Endothelial cell of umbilical vein (primary cell): ENCODE results near the gene FOXK1. TPM values are rescaled to one million over a fixed set of nuclear protein-coding genes. Genes with fewer than 3 reads are reported as not detected.

Experiments
- BruUV-seq: library from RNA; stranded (reverse); fragments of 400-500 nt; replicated peaks from 2 replicates; lab custom pipeline; 2021; lab: Mats Ljungman, UMichigan
- CTCF ChIA-PET: fragments of 300-600, 350-600 bp; sonication (Branson Sonifier 250); formaldehyde crosslinking; loops from one replicate; lab custom pipeline; 2021; ENCODE audit warnings: antibody characterized with exemption, inconsistent platforms; lab: Charles Lee
- POLR2A ChIA-PET: fragments of 300-600, 350-600 bp; sonication (Branson Sonifier 250); formaldehyde crosslinking; loops from one replicate; lab custom pipeline; 2021; ENCODE audit warnings: antibody characterized with exemption, inconsistent platforms; lab: Charles Lee
- DNase-seq: peaks from one replicate; pipeline ENCODE4 v3.0.0-alpha.2; 2011; ENCODE audit warnings: low read depth, low spot score
- FAIRE-seq: peaks from 2 replicates; lab custom pipeline; 2011; peaks lifted over from hg19 to GRCh38; lab: Jason Lieb, UNC
- H2AFZ ChIP-seq: 2 replicates; pipeline ENCODE4 v1.6.0; 2012; ENCODE audit warnings: low read depth, low read length, control low read depth, inconsistent platforms
- H3K27ac ChIP-seq: 2 replicates; pipeline ENCODE4 v1.5.1; 2011; ENCODE audit warnings: low read depth, mild to moderate bottlenecking, control low read depth, low read length, moderate library complexity; ENCODE audit not compliant: insufficient read depth
- H3K27me3 ChIP-seq, 2 experiments: 2 replicates each; pipeline versions ENCODE4 v1.6.0 to v1.6.1; 2011; ENCODE audit warnings: low read length in 2 of 2, mixed read lengths in 1 of 2; ENCODE audit not compliant: control insufficient read depth in 2 of 2, insufficient read depth in 2 of 2
- H3K36me3 ChIP-seq, 2 experiments: 2 replicates in 1 of 2; 3 replicates in 1 of 2; pipeline ENCODE4 v1.5.1; 2011; ENCODE audit warnings: low read length in 2 of 2, mild to moderate bottlenecking in 1 of 2, moderate library complexity in 1 of 2; ENCODE audit not compliant: control insufficient read depth in 2 of 2, insufficient read depth in 2 of 2; ENCODE audit errors: extremely low read depth in 1 of 2
- H3K4me1 ChIP-seq: 3 replicates; pipeline ENCODE4 v1.5.1; 2011; ENCODE audit warnings: mild to moderate bottlenecking, low read length; ENCODE audit not compliant: control insufficient read depth, insufficient read depth; ENCODE audit errors: extremely low read depth
- H3K4me2 ChIP-seq: 2 replicates; pipeline ENCODE4 v1.6.1; 2011; ENCODE audit warnings: low read length, control low read depth, mixed read lengths; ENCODE audit not compliant: insufficient read depth
- H3K4me3 ChIP-seq, 3 experiments: fragments of 200-600 bp in 1 of 3; sonication (generic), shearing (Covaris generic) in 1 of 3; replicated peaks in 1 of 3; 2 replicates each; pipeline ENCODE4 v1.5.1; 2011 to 2016; ENCODE audit warnings: control low read depth in 3 of 3, low read length in 3 of 3, mild to moderate bottlenecking in 2 of 3, inconsistent platforms in 1 of 3, low read depth in 1 of 3, moderate library complexity in 1 of 3; ENCODE audit not compliant: insufficient read depth in 1 of 3
- H3K79me2 ChIP-seq: 2 replicates; pipeline ENCODE4 v1.6.0; 2012; ENCODE audit warnings: low read length, inconsistent platforms; ENCODE audit not compliant: control insufficient read depth, insufficient read depth
- H3K9ac ChIP-seq: replicated peaks from 2 replicates; pipeline ENCODE3; 2011; ENCODE audit warnings: low read length, control low read depth; ENCODE audit not compliant: insufficient read depth; ENCODE audit errors: extremely low read depth
- H3K9me1 ChIP-seq: replicated peaks from 3 replicates; pipeline ENCODE4 v1.6.0; 2011; ENCODE audit warnings: mild to moderate bottlenecking, low read length; ENCODE audit not compliant: control insufficient read depth, insufficient read depth; ENCODE audit errors: extremely low read depth
- H3K9me3 ChIP-seq: replicated peaks from 2 replicates; pipeline ENCODE4 v1.5.1; 2012; ENCODE audit warnings: low read length, inconsistent platforms; ENCODE audit not compliant: control insufficient read depth, insufficient read depth
- H4K20me1 ChIP-seq: replicated peaks from 2 replicates; pipeline ENCODE3; 2011; ENCODE audit warnings: mild to moderate bottlenecking, low read length; ENCODE audit not compliant: control insufficient read depth, insufficient read depth; ENCODE audit errors: extremely low read depth
- CTCF ChIP-seq, 2 donors: IDR thresholded peaks; 1 replicate in 1 of 2; 2 replicates in 1 of 2; pipeline ENCODE4 v1.5.1; 2011; ENCODE audit warnings: low read length in 2 of 2, mild to moderate bottlenecking in 2 of 2, moderate library complexity in 2 of 2, control low read depth in 1 of 2, inconsistent platforms in 1 of 2, low read depth in 1 of 2; ENCODE audit not compliant: insufficient read depth in 1 of 2; ENCODE audit errors: extremely low read depth in 1 of 2
- EZH2 ChIP-seq: IDR thresholded peaks from 2 replicates; pipeline ENCODE4 v1.6.1; 2012; ENCODE audit warnings: borderline replicate concordance, low read depth, mild to moderate bottlenecking, moderate library complexity, low read length, inconsistent platforms; ENCODE audit not compliant: severe bottlenecking
- FOS ChIP-seq: IDR thresholded peaks from 2 replicates; pipeline ENCODE4 v1.6.1; 2011; ENCODE audit warnings: mild to moderate bottlenecking, low read length, moderate library complexity, borderline replicate concordance; ENCODE audit not compliant: insufficient read depth
- GATA2 ChIP-seq: IDR thresholded peaks from 2 replicates; pipeline ENCODE4 v1.7.0; 2011; ENCODE audit warnings: low read depth, mild to moderate bottlenecking, moderate library complexity, mixed read lengths, low read length; ENCODE audit not compliant: insufficient read length, insufficient read depth
- JUN ChIP-seq: IDR thresholded peaks from 2 replicates; pipeline ENCODE4 v1.6.1; 2011; ENCODE audit warnings: borderline replicate concordance, low read depth; ENCODE audit not compliant: insufficient read length, insufficient read depth
- POLR2A ChIP-seq: IDR thresholded peaks from 2 replicates; pipeline ENCODE4 v1.6.1; 2012; ENCODE audit warnings: low read depth, mild to moderate bottlenecking, control low read depth, low read length
- POLR2AphosphoS5 ChIP-seq: IDR thresholded peaks from 2 replicates; pipeline ENCODE4 v1.6.1; 2012; ENCODE audit warnings: low read depth, mild to moderate bottlenecking, control low read depth, low read length, moderate library complexity; ENCODE audit not compliant: insufficient read depth
- dilution Hi-C: fragments of 300-500 bp; cut with MboI; formaldehyde crosslinking; loops from one replicate; pipeline ENCODE4 v1.15.0; 2019; ENCODE audit warnings: low sequenced_read_pairs; ENCODE audit not compliant: extremely low pct_ligation_motif_present
- intact Hi-C: fragments of 100-400 bp; cut with micrococcal nuclease; formaldehyde crosslinking; loops from one replicate; pipeline ENCODE4 v1.10.0; 2022
- polyA plus RNA-seq, 4 experiments: library from polyadenylated mRNA; depleted of rRNA in 3 of 4; stranded (reverse) in 3 of 4; unstranded in 1 of 4; fragments of >200 nt; gene quantifications; 2 replicates each; pipeline versions ENCODE4 v1.2.1 to v1.2.3, GENCODE V29; 2011 to 2012; ENCODE audit warnings: missing spikeins in 1 of 4
- total RNA-seq: library from RNA; stranded (reverse); gene quantifications from 2 replicates; pipeline ENCODE4 v1.2.3, GENCODE V29; 2021

FOXK1 gene
- total and polyA plus RNA-seq, 2 donors (not counting 3 experiments of a cell fraction or from before 2014, with no cell fraction given), result 8.0 to 52.1 TPM

- Histone ChIP-seq H3K9ac (no peak overlapping the region), H3K4me2 (no peak overlapping the region), H3K27me3 (no peaks in the 10 kb centered on the region), H4K20me1 (no peaks in the 10 kb centered on the region), H3K4me3 (no peak overlapping the region), H2AFZ (no peak overlapping the region), H3K36me3 (peaks cover 0 to 3% of the 10 kb centered on the region in 2 experiments), H3K27ac (no peak overlapping the region), H3K9me3 (no peaks in the 10 kb centered on the region), H3K9me1 (no peaks in the 10 kb centered on the region), H3K79me2 (peaks cover 71% of the 10 kb centered on the region), H3K4me1 (peaks cover 36% of the 10 kb centered on the region)
- no peak for TF ChIP-seq POLR2AphosphoS5
- TF ChIP-seq CTCF (IDR thresholded peaks at IDR 0.05; ENCODE audit: extremely low read depth in 1 of 2, insufficient read depth in 1 of 2, low read depth in 1 of 2, low read length in 2 of 2), result no peak
- no peak for TF ChIP-seq EZH2
- no peak for TF ChIP-seq GATA2
- POLR2A ChIA-PET, result no interaction called here
- dilution Hi-C loops (no loop called here), intact Hi-C loops (no loop called here)
- CTCF ChIA-PET, result no interaction called here
- BruUV-seq, result no TSS peak
- FAIRE-seq (no peak), DNase-seq (no peak)
These were observed 27.1 kb downstream of the FOXK1 start for GRCh38 chr7:4709187-4709586.

GRCh38 chr7:4711093-4711492 is 29.0 kb downstream of the FOXK1 start:
- H3K9me3 ChIP-seq, result no peaks in the 10 kb centered on the region
- no peak overlapping the region for H3K27ac ChIP-seq
- dilution Hi-C loops, result no loop called here
- FAIRE-seq (no peak), DNase-seq (no peak)
- POLR2A ChIA-PET, result interaction anchor here (1.3 kb wide), 1 partner anchor 10 kb away, joined by 3 read pairs; no protein-coding TSS in a partner anchor
- intact Hi-C loops, result no loop called here
- TF ChIP-seq POLR2A, result no peak
- no peak for TF ChIP-seq FOS
- no peak for TF ChIP-seq CTCF (IDR thresholded peaks at IDR 0.05; ENCODE audit: extremely low read depth in 1 of 2, insufficient read depth in 1 of 2, low read depth in 1 of 2, low read length in 2 of 2)
- TF ChIP-seq POLR2AphosphoS5, result no peak
- TF ChIP-seq JUN, result no peak
- CTCF ChIA-PET, result interaction anchor here (0.8 to 1.0 kb wide), 2 partner anchors 12 to 13 kb away, joined by 3 read pairs; no protein-coding TSS in a partner anchor
- H3K9me1 ChIP-seq, result no peaks in the 10 kb centered on the region
- H3K4me1 ChIP-seq, result peaks cover 25% of the 10 kb centered on the region
- H3K9ac ChIP-seq, result no peak overlapping the region
- no peaks in the 10 kb centered on the region for H3K27me3 ChIP-seq
- H3K36me3 ChIP-seq, result peaks cover 0 to 3% of the 10 kb centered on the region in 2 experiments
- H3K4me3 ChIP-seq, result no peak overlapping the region
- BruUV-seq, result no TSS peak
- no peak overlapping the region for H2AFZ ChIP-seq
- peaks cover 78% of the 10 kb centered on the region for H3K79me2 ChIP-seq
- no peak overlapping the region for H3K4me2 ChIP-seq
- H4K20me1 ChIP-seq, result no peaks in the 10 kb centered on the region
